Measurements from ENCODE around the gene SIDT2.

SIDT2 gene

GRCh38 chr11:117187799-117188481, 9.4 kb downstream of the SIDT2 start:
- DNase-seq (ENCODE audit: low read depth in 2 of 3, low spot score in 1 of 3): no peak

DNA sequence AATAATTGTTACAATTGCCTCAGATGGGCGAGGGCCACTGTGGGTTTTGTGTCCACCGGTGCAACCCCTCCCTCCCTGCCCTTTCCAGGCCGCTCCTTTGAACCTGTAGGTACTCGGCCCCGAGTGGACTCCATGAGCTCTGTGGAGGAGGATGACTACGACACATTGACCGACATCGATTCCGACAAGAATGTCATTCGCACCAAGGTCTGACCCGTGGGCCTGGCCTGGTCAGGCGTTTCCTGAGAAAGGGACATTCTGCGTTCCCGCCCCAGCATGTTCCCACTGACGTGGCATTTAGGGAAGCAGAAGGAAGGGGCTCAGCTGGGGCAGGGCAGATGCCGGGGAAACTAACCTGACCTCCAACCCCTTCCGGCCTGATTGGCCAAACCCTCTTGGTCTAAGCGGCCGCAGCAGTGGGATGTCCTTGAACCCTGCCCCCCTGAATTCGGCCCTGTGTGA, 10.1 kb downstream of the SIDT2 start:
- DNase-seq (ENCODE audit: low read depth in 2 of 3, low spot score in 1 of 3): no peak

GRCh38 chr11:117189191-117189940, 10.8 kb downstream of the SIDT2 start:
- no peak for DNase-seq (ENCODE audit: low read depth in 2 of 3, low spot score in 1 of 3)

GRCh38 chr11:117189941-117190544, 11.5 kb downstream of the SIDT2 start:
- no peak for DNase-seq (ENCODE audit: low read depth in 2 of 3, low spot score in 1 of 3)

GRCh38 chr11:117191680-117192400, 13.3 kb downstream of the SIDT2 start:
- no peak for DNase-seq (ENCODE audit: low read depth in 2 of 3, low spot score in 1 of 3)

- no peak for DNase-seq (ENCODE audit: low read depth in 2 of 3, low spot score in 1 of 3)
Observed at GRCh38 chr11:117192401-117192875, 13.9 kb downstream of the SIDT2 start.

DNA sequence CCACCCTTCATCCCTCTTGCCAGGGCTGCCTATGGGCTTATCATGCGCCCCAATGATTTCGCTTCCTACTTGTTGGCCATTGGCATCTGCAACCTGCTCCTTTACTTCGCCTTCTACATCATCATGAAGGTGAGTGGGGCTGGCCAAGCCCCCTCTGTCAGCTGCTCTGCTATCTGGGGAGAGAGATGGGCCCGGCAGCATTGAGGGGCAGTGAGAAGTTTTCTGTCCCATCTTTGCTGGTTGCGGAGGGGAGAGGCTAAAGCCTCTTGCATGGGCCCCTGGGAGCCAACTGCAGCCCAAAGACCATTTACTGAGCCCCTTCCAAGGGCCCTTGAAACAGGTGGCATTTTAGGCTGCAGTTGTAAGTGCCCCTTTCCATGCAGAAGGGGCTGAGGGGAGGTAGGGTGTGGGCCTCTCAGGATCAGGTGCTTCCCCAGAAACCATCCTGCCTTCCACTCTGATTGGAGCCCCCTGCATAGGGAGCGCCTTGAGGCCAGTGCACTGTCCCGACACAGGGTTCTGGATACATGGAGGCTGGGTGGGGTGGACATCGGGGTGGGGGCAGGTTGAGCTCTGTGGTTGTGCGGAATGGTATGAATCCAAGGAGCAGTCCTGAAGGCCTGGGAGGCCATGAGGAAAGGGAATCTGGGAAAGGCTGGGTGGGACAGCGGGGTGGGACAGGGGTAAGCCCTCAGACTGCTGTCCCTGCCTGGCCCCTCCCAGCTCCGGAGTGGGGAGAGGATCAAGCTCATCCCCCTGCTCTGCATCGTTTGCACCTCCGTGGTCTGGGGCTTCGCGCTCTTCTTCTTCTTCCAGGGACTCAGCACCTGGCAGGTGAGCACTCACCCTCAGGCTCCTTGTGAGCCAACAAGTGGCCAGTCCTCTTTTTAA, 14.8 kb downstream of the SIDT2 start:
- no peak for DNase-seq (ENCODE audit: low read depth in 2 of 3, low spot score in 1 of 3)

GRCh38 chr11:117194267-117194666, 15.7 kb downstream of the SIDT2 start:
- DNase-seq (ENCODE audit: low read depth in 2 of 3, low spot score in 1 of 3): no peak

DNA sequence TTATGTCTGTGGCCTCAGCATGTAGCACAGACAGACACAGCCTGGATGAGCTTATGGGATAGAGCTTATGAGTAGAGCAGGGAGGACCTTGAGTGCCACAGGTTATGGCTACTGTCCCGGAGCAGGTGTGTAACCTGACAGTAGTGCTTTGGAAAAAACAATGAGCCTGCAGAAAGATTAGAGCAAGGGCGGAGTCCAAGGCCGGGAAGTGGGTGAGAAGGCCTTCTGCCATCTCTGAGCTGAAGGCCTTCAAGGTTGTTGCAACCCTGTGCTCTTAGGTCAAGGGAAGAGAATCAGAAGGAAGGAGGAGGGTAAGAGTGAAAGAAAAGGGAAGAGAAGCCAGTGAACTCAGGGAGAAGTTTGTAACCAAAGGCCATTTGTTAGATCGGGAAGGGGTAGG, 16.7 kb downstream of the SIDT2 start:
- no peak for DNase-seq (ENCODE audit: low read depth in 2 of 3, low spot score in 1 of 3)

DNA sequence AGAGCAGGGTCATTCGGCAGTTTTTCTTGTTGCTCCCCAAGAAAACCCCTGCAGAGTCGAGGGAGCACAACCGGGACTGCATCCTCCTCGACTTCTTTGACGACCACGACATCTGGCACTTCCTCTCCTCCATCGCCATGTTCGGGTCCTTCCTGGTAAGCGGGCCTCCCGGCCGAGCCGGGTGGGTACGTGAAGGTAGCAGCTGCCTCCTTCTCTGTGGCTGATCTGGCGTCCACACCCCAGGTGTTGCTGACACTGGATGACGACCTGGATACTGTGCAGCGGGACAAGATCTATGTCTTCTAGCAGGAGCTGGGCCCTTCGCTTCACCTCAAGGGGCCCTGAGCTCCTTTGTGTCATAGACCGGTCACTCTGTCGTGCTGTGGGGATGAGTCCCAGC, 17.2 kb downstream of the SIDT2 start:
- no peak for DNase-seq (ENCODE audit: low read depth in 2 of 3, low spot score in 1 of 3)

- DNase-seq (ENCODE audit: low read depth in 2 of 3, low spot score in 1 of 3): no peak
Observed at GRCh38 chr11:117197006-117197405, 18.5 kb downstream of the SIDT2 start.

GRCh38 chr11:117197516-117198456, 19.2 kb downstream of the SIDT2 start:
- no peak for DNase-seq (ENCODE audit: low read depth in 2 of 3, low spot score in 1 of 3)

DNA sequence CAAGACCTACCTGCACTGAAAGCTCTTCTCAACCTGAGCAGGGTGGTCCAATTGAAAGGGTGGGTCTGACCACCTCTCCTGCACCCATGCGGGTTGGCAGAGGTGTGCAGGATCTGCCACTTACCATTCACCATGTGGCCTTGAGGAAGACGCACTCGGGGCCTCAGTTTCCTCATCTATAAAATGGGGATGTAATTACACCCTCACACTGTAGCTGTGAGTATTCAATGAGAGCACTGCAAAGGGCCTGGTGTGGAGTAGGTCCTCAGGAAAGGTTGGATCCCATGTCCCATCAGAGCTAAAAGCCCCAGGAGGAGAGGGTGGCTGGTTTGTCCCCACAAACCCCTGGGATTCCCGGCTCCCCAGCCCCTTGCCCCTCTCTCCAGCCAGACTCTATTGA, 20.1 kb downstream of the SIDT2 start:
- no peak for DNase-seq (ENCODE audit: low read depth in 2 of 3, low spot score in 1 of 3)

- DNase-seq (ENCODE audit: low read depth in 2 of 3, low spot score in 1 of 3): no peak
Observed at GRCh38 chr11:117199053-117199915, 20.7 kb downstream of the SIDT2 start, which contains the start of gene TAGLN. Gene TAGLN (plus strand): TSS chr11:117199370. CDS start chr11:117203014, 3,644 bp downstream.

GRCh38 chr11:117199916-117200812, 21.6 kb downstream of the SIDT2 start:
- DNase-seq (ENCODE audit: low read depth in 2 of 3, low spot score in 1 of 3): no peak

DNA sequence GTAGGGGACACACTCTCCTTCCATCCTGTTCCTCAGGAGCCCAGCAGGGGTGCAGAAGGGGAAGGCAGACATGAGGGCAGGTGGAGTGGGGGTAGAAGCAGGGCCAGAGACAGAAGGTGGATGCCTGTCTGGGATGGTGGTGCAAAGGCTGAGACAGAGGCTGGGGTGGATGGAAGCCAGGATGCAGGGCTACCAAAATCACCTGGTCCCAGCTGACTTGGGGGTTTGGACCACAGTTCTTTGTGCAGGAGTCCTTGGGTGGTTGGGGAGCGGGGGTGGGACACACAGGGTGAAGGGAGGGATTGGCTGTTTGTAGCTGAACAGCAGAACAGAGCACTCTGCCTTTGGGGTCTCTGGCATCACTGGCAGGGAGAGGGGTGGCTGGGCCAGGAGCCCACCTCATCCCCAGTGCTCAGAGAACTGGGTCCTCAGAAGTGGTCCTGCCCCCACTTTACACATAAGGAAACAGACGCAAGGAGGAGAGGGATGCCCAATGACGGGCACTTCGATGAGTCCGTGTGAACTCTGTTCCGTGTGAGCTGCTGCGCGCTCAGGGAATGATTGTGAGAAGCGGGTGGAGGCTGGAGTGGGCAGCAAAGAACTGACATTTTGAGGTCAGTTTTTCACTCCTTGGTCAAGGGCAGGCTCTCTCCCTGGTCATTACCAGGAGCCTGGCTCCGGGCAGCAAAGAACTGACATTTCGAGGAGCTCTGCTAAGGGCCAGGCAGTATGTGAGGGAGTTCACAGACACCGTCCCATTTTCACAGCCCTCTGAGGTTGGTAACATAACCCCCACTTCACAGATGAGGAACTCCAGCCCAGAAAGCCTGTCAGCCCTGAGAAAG, 22.5 kb downstream of the SIDT2 start:
- DNase-seq (ENCODE audit: low read depth in 2 of 3, low spot score in 1 of 3): no peak
